Measurements from ENCODE around the gene MATCAP1. TPM values are rescaled to one million over a fixed set of nuclear protein-coding genes. Genes with fewer than 3 reads are reported as not detected.

MATCAP1 gene
- total and polyA plus RNA-seq, 2 of the 13 experiments (the other 11 are each of a cell fraction or from before 2014, with no cell fraction given) = 11.2 to 24.5 TPM

DNA sequence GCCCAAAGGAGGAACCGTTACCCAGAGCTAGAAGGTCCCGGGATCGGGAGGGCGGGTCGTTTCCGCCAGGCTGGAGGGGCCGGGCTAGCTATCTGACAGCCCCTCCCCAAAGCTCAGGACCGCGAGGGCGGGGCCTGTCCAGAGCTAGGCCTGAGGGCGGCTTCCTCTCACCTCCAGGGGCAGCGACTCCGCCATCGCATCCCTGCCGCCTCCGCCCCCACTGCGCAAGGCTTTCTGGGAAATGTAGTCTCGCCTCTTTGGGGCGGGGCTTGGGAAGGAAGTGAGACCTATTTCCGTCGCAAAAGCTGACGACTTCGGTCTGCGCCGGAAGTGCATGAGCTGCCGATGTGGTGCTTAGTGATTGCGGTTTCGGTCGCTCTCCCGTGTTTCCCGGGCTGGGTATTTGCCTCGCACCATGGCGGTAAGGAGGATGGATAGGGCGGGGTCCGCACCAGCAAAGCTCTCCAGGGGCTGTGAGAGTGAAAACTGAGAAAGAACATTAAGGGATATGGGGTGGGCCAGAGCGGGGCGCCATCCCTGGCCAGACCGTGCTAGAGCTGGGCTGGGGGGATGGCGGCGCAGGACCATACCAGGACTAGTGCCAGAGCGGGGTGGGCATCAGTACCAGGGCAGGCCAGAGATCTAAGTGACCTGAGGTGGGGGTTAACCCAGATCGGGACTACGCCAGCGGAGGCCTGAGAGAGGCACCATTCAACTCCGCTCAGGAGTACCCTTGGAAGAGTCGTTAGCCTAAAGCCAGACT, 43.2 kb upstream of the MATCAP1 start, which contains the start of gene TMEM208 (continued):
- TF ChIP-seq SETDB1 (CRISPR knock-in tag; IDR thresholded peaks at IDR 0.05; ENCODE audit: borderline replicate concordance) (no peak; the same call in 1 of the 2 replicates), SNAPC2 (CRISPR knock-in tag; IDR thresholded peaks at IDR 0.05) (peak; percentile 45; the same call in 1 of the 2 replicates), AGO1 (IDR thresholded peaks at IDR 0.05; ENCODE audit: low read depth, low read length, poor library complexity, severe bottlenecking) (peak; percentile 73), AGO2 (optimal IDR thresholded peaks at IDR 0.05; ENCODE audit: low read depth, low read length) (peak; percentile 67), ZNF841 (CRISPR knock-in tag; IDR thresholded peaks at IDR 0.05; ENCODE audit: borderline replicate concordance) (no peak), RFX3 (CRISPR knock-in tag; IDR thresholded peaks at IDR 0.05) (no peak), KDM6A (CRISPR knock-in tag; IDR thresholded peaks at IDR 0.05; ENCODE audit: low read depth) (peak; percentile 2; the same call in 1 of the 2 replicates), PAX8 (CRISPR knock-in tag; IDR thresholded peaks at IDR 0.05; ENCODE audit: borderline replicate concordance) (no peak), ATRX (CRISPR knock-in tag; IDR thresholded peaks at IDR 0.05; ENCODE audit: borderline replicate concordance) (no peak), ZNF354B (CRISPR knock-in tag; IDR thresholded peaks at IDR 0.05) (no peak), HIVEP1 (CRISPR knock-in tag; IDR thresholded peaks at IDR 0.05) (peak; percentile 14; the same call in 1 of the 2 replicates), ZNF205 (CRISPR knock-in tag; IDR thresholded peaks at IDR 0.05) (peak; percentile 96), SOX13 (IDR thresholded peaks at IDR 0.05) (no peak), SOX13 (CRISPR knock-in tag; conservative IDR thresholded peaks at IDR 0.05 in 1 of 2, IDR thresholded peaks at IDR 0.05 in 1 of 2) (peak; percentile 64 to 83; a peak in 2 of 4 replicates), ZNF264 (CRISPR knock-in tag; IDR thresholded peaks at IDR 0.05) (peak; percentile 83; the same call in 1 of the 2 replicates), RORA (CRISPR knock-in tag; IDR thresholded peaks at IDR 0.05) (no peak), HMG20B (CRISPR knock-in tag; conservative IDR thresholded peaks at IDR 0.05) (no peak)
- TF ChIP-seq, protein P1, sequence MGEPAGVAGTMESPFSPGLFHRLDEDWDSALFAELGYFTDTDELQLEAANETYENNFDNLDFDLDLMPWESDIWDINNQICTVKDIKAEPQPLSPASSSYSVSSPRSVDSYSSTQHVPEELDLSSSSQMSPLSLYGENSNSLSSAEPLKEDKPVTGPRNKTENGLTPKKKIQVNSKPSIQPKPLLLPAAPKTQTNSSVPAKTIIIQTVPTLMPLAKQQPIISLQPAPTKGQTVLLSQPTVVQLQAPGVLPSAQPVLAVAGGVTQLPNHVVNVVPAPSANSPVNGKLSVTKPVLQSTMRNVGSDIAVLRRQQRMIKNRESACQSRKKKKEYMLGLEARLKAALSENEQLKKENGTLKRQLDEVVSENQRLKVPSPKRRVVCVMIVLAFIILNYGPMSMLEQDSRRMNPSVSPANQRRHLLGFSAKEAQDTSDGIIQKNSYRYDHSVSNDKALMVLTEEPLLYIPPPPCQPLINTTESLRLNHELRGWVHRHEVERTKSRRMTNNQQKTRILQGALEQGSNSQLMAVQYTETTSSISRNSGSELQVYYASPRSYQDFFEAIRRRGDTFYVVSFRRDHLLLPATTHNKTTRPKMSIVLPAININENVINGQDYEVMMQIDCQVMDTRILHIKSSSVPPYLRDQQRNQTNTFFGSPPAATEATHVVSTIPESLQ (CRISPR knock-in tag; conservative IDR thresholded peaks at IDR 0.05) = peak; percentile 76
- TF ChIP-seq, protein P2, sequence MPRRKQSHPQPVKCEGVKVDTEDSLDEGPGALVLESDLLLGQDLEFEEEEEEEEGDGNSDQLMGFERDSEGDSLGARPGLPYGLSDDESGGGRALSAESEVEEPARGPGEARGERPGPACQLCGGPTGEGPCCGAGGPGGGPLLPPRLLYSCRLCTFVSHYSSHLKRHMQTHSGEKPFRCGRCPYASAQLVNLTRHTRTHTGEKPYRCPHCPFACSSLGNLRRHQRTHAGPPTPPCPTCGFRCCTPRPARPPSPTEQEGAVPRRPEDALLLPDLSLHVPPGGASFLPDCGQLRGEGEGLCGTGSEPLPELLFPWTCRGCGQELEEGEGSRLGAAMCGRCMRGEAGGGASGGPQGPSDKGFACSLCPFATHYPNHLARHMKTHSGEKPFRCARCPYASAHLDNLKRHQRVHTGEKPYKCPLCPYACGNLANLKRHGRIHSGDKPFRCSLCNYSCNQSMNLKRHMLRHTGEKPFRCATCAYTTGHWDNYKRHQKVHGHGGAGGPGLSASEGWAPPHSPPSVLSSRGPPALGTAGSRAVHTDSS (CRISPR knock-in tag; conservative IDR thresholded peaks at IDR 0.05) = no peak; the same call in none of the 2 replicates
- TF ChIP-seq, protein P3, sequence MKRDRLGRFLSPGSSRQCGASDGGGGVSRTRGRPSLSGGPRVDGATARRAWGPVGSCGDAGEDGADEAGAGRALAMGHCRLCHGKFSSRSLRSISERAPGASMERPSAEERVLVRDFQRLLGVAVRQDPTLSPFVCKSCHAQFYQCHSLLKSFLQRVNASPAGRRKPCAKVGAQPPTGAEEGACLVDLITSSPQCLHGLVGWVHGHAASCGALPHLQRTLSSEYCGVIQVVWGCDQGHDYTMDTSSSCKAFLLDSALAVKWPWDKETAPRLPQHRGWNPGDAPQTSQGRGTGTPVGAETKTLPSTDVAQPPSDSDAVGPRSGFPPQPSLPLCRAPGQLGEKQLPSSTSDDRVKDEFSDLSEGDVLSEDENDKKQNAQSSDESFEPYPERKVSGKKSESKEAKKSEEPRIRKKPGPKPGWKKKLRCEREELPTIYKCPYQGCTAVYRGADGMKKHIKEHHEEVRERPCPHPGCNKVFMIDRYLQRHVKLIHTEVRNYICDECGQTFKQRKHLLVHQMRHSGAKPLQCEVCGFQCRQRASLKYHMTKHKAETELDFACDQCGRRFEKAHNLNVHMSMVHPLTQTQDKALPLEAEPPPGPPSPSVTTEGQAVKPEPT (CRISPR knock-in tag; IDR thresholded peaks at IDR 0.05; ENCODE audit: low read depth) = no peak; the same call in 1 of the 2 replicates

All from HepG2 (cell line).